Measurements from ENCODE around the gene POU2F1. TPM values are rescaled to one million over a fixed set of nuclear protein-coding genes. Genes with fewer than 3 reads are reported as not detected.
"Not testable (repeated sequence)": the region's sequence is repeated elsewhere in the genome, so short reads cannot be mapped to it uniquely, and the experiment has no call there.

POU2F1 gene
- polyA plus RNA-seq, 2 of the 4 experiments (the other 2 are of a cell fraction): 2.9 to 9.4 TPM

DNA sequence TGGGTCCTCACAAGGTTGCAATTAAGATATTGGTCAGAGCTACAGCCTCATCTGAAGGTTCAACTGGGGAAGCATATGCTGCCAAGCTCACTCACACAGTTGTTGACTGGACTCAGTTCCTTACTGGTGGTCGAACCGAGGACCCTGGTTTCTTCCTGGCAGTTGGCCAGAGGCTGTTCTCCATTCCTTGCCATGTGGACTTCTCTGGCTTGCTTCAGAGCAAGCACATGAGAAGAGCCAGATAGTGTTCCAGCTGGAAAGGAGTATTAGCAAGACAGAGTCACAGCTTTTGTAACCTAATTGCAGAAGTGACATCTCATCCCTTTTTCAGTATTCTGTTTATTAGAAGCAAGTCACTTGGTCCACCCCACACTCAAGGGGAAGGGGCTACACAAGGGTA, 23.6 kb downstream of the POU2F1 start:
- ATAC-seq (no peak), FAIRE-seq (no peak), DNase-seq (ENCODE audit: low read depth in 1 of 2, low spot score in 1 of 2) (no peak)
- POLR2A ChIA-PET: interaction anchor here (0.6 to 1.1 kb wide), 2 partner anchors 24 to 114 kb away, joined by 3 to 7 read pairs; no protein-coding TSS in a partner anchor
- Histone ChIP-seq H3K27ac (no peak overlapping the region), H3K4me1 (peaks cover 1% of the 10 kb centered on the region; the same call in 1 of the 3 replicates), H3K9me3 (no peaks in the 10 kb centered on the region), H3K4me2 (no peak overlapping the region), H3K4me3 (no peak overlapping the region)
- TF ChIP-seq, protein P1, sequence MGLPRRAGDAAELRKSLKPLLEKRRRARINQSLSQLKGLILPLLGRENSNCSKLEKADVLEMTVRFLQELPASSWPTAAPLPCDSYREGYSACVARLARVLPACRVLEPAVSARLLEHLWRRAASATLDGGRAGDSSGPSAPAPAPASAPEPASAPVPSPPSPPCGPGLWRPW (IDR thresholded peaks at IDR 0.05): no peak
- TF ChIP-seq, protein P2, sequence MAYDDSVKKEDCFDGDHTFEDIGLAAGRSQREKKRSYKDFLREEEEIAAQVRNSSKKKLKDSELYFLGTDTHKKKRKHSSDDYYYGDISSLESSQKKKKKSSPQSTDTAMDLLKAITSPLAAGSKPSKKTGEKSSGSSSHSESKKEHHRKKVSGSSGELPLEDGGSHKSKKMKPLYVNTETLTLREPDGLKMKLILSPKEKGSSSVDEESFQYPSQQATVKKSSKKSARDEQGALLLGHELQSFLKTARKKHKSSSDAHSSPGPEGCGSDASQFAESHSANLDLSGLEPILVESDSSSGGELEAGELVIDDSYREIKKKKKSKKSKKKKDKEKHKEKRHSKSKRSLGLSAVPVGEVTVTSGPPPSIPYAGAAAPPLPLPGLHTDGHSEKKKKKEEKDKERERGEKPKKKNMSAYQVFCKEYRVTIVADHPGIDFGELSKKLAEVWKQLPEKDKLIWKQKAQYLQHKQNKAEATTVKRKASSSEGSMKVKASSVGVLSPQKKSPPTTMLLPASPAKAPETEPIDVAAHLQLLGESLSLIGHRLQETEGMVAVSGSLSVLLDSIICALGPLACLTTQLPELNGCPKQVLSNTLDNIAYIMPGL (CRISPR knock-in tag; IDR thresholded peaks at IDR 0.05; ENCODE audit: borderline replicate concordance): no peak
- TF ChIP-seq TFCP2L1 (CRISPR knock-in tag; IDR thresholded peaks at IDR 0.05): no peak
- TF ChIP-seq MYC (IDR thresholded peaks at IDR 0.05; ENCODE audit: borderline replicate concordance, low read length): no peak
- TF ChIP-seq CHD4 (IDR thresholded peaks at IDR 0.05; ENCODE audit: borderline replicate concordance): no peak
- TF ChIP-seq JUN (IDR thresholded peaks at IDR 0.05): no peak
- TF ChIP-seq EHMT2 (IDR thresholded peaks at IDR 0.05; ENCODE audit: low read depth): no peak
- CTCF ChIA-PET: interaction anchor here (0.8 to 2.2 kb wide), 2 partner anchors 24 to 334 kb away, joined by 3 to 9 read pairs; no protein-coding TSS in a partner anchor
- WGBS (ENCODE audit: missing lambda C conversion rate): 100% methylated on average over 2 of the region's 2 CpGs

- H3K4me2 ChIP-seq; H3K9me3 ChIP-seq; H3K27ac ChIP-seq; H3K4me1 ChIP-seq; FAIRE-seq; ATAC-seq; POLR2A ChIA-PET; H3K4me3 ChIP-seq; DNase-seq (ENCODE audit: low read depth in 1 of 2, low spot score in 1 of 2): not testable (repeated sequence)
- 95% methylated on average over 5 of the region's 5 CpGs for WGBS (ENCODE audit: missing lambda C conversion rate)
- CTCF ChIA-PET: interaction anchor here (0.6 to 2.2 kb wide), 4 partner anchors 13 to 183 kb away, joined by 3 to 9 read pairs (median 4); no protein-coding TSS in a partner anchor
Measured at GRCh38 chr1:167245168-167245567, 24.5 kb downstream of the POU2F1 start.

DNA sequence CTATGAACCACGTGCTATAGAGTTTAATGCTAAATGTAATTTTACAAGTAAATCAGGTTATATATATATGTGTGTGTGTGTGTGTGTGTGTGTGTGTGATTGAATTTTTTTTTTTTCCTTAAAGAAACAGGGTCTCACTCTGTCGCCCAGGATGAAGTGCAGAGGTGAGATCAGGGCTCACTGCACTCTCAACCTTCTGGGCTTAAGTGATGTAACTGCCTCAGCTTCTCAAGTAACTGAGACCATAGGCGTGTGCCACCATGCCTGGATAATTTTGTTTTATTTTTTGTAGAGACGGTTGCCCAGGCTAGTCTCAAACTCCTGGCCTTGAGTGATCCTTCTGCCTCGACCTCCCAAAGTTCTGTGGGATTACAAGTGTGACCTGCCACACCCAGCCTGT, 26.3 kb downstream of the POU2F1 start:
- WGBS (ENCODE audit: missing lambda C conversion rate): 74% methylated on average over 5 of the region's 5 CpGs
- DNase-seq (ENCODE audit: low read depth in 1 of 2, low spot score in 1 of 2) (no peak), FAIRE-seq (no peak), ATAC-seq (no peak)
- H3K9me3 ChIP-seq: no peaks in the 10 kb centered on the region
- no peak overlapping the region for H3K4me3 ChIP-seq
- no peak overlapping the region for H3K27ac ChIP-seq
- POLR2A ChIA-PET: no interaction called here
- CTCF ChIA-PET: interaction anchor here (0.6 to 1.5 kb wide), 2 partner anchors 42 to 181 kb away, joined by 3 read pairs; no protein-coding TSS in a partner anchor
- peaks cover 8% of the 10 kb centered on the region; the same call in 2 of the 3 replicates for H3K4me1 ChIP-seq
- H3K4me2 ChIP-seq: no peak overlapping the region
- TF ChIP-seq NR3C1 (IDR thresholded peaks at IDR 0.05): no peak
- TF ChIP-seq FOSL2 (IDR thresholded peaks at IDR 0.05): no peak
- TF ChIP-seq FOSL2 (CRISPR knock-in tag; IDR thresholded peaks at IDR 0.05): no peak
- TF ChIP-seq, protein P3, sequence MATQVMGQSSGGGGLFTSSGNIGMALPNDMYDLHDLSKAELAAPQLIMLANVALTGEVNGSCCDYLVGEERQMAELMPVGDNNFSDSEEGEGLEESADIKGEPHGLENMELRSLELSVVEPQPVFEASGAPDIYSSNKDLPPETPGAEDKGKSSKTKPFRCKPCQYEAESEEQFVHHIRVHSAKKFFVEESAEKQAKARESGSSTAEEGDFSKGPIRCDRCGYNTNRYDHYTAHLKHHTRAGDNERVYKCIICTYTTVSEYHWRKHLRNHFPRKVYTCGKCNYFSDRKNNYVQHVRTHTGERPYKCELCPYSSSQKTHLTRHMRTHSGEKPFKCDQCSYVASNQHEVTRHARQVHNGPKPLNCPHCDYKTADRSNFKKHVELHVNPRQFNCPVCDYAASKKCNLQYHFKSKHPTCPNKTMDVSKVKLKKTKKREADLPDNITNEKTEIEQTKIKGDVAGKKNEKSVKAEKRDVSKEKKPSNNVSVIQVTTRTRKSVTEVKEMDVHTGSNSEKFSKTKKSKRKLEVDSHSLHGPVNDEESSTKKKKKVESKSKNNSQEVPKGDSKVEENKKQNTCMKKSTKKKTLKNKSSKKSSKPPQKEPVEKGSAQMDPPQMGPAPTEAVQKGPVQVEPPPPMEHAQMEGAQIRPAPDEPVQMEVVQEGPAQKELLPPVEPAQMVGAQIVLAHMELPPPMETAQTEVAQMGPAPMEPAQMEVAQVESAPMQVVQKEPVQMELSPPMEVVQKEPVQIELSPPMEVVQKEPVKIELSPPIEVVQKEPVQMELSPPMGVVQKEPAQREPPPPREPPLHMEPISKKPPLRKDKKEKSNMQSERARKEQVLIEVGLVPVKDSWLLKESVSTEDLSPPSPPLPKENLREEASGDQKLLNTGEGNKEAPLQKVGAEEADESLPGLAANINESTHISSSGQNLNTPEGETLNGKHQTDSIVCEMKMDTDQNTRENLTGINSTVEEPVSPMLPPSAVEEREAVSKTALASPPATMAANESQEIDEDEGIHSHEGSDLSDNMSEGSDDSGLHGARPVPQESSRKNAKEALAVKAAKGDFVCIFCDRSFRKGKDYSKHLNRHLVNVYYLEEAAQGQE (IDR thresholded peaks at IDR 0.05): no peak
- TF ChIP-seq ESRRA (IDR thresholded peaks at IDR 0.05; ENCODE audit: borderline replicate concordance, low read length): no peak
- no peak for TF ChIP-seq TFCP2L1 (CRISPR knock-in tag; IDR thresholded peaks at IDR 0.05)
- TF ChIP-seq HOXB5 (CRISPR knock-in tag; IDR thresholded peaks at IDR 0.05): no peak
- TF ChIP-seq POLR2AphosphoS2 (conservative IDR thresholded peaks at IDR 0.05; ENCODE audit: low read length): no peak
- TF ChIP-seq RCOR1 (IDR thresholded peaks at IDR 0.05; ENCODE audit: low read depth, low read length): no peak
- TF ChIP-seq POLR2A (IDR thresholded peaks at IDR 0.05; ENCODE audit: low read length): no peak
- TF ChIP-seq FOXS1 (CRISPR knock-in tag; IDR thresholded peaks at IDR 0.05): no peak
- no peak for TF ChIP-seq RARB (CRISPR knock-in tag; IDR thresholded peaks at IDR 0.05)
- no peak for TF ChIP-seq HDAC2 (IDR thresholded peaks at IDR 0.05)
- TF ChIP-seq, protein P1 (IDR thresholded peaks at IDR 0.05): no peak
- TF ChIP-seq TP53 (CRISPR knock-in tag; IDR thresholded peaks at IDR 0.05): no peak

Measured in A549 (cell line).